ENCODE results near the gene FAAP100.

DNA sequence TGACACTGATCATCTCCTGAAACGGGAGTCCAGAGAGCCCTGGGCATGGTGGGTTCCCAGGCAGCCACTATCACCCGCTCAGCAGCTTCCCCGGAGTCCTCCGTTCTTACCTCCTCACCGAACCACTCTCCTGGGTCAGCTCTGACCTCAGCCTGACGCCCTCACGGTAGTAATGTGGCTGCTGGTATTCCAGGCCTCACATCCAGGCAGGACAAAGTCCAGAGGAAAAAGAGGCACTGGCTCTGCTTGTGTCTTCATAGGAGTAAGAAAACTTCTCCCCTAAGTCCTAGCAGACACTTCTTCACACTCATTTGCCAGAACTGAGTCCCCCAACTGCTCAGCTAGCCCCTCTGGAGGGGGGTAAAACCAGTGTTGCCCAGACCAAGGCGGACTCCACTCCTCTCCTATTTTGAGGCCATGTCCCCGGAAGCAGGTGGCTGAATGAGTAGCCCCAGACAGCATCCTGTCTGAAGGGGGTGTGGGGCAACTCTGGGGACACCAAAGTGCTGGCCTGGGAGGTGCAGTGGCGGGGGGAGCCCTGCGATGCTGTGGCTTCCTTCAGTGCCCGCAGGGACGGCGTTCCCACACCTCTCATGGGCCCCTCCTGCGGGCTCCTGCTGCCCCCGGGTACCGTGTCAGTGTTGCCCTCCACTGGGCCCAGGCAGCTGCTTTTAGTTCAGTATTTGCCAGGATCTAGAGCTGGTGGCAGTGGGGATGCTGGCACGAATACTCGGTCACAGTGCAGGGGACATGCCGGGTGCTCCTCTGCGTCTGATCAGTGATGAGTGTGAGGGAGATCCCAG, 18.6 kb downstream of the FAAP100 start:
- TF ChIP-seq, protein P1, sequence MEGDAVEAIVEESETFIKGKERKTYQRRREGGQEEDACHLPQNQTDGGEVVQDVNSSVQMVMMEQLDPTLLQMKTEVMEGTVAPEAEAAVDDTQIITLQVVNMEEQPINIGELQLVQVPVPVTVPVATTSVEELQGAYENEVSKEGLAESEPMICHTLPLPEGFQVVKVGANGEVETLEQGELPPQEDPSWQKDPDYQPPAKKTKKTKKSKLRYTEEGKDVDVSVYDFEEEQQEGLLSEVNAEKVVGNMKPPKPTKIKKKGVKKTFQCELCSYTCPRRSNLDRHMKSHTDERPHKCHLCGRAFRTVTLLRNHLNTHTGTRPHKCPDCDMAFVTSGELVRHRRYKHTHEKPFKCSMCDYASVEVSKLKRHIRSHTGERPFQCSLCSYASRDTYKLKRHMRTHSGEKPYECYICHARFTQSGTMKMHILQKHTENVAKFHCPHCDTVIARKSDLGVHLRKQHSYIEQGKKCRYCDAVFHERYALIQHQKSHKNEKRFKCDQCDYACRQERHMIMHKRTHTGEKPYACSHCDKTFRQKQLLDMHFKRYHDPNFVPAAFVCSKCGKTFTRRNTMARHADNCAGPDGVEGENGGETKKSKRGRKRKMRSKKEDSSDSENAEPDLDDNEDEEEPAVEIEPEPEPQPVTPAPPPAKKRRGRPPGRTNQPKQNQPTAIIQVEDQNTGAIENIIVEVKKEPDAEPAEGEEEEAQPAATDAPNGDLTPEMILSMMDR (IDR thresholded peaks at IDR 0.05), result no peak
- TF ChIP-seq POLR2A (IDR thresholded peaks at IDR 0.05), result no peak

Measured in uterus (tissue), 2 donors.